Osteoblast (primary cell): ENCODE results near the gene TSPAN11. TPM values are rescaled to one million over a fixed set of nuclear protein-coding genes. Genes with fewer than 3 reads are reported as not detected.

Experiments
- DNase-seq: peaks from one replicate; pipeline ENCODE4 v3.0.0; 2011; ENCODE audit warnings: low spot score, mixed read lengths; ENCODE audit not compliant: insufficient read length; ENCODE audit errors: missing footprints
- H2AFZ ChIP-seq: 2 replicates; pipeline ENCODE4 v1.6.0; 2011; ENCODE audit warnings: mild to moderate bottlenecking, low read length
- H3K27ac ChIP-seq: 2 replicates; pipeline ENCODE4 v1.5.1; 2011; ENCODE audit warnings: mild to moderate bottlenecking, low read depth, low read length, moderate library complexity
- H3K27me3 ChIP-seq: 2 replicates; pipeline ENCODE4 v1.6.0; 2012; ENCODE audit warnings: mild to moderate bottlenecking, control low read depth, inconsistent platforms, low read length, moderate library complexity; ENCODE audit not compliant: insufficient read depth
- H3K36me3 ChIP-seq: 2 replicates; pipeline ENCODE4 v1.5.1; 2011; ENCODE audit warnings: mild to moderate bottlenecking, low read length, control low read depth, moderate library complexity; ENCODE audit not compliant: insufficient read depth
- H3K4me1 ChIP-seq: 2 replicates; pipeline ENCODE4 v1.5.1; 2011; ENCODE audit warnings: mild to moderate bottlenecking, low read length, control low read depth, moderate library complexity; ENCODE audit not compliant: insufficient read depth
- H3K4me2 ChIP-seq: 2 replicates; pipeline ENCODE4 v1.6.0; 2011; ENCODE audit warnings: mild to moderate bottlenecking, low read length; ENCODE audit not compliant: insufficient read depth
- H3K4me3 ChIP-seq: fragments of 200-600 bp; sonication (generic); 3 replicates; pipeline ENCODE4 v1.5.1; 2012; ENCODE audit warnings: mild to moderate bottlenecking, low read length, inconsistent platforms; ENCODE audit not compliant: insufficient read depth
- H3K79me2 ChIP-seq: 2 replicates; pipeline ENCODE4 v1.6.0; 2012; ENCODE audit warnings: mild to moderate bottlenecking, low read length, control low read depth, inconsistent platforms; ENCODE audit not compliant: insufficient read depth
- H3K9me3 ChIP-seq: 2 replicates; pipeline ENCODE4 v1.5.1; 2011; ENCODE audit warnings: low read depth, low read length, control low read depth
- H4K20me1 ChIP-seq: 2 replicates; pipeline ENCODE4 v1.6.0; 2012; ENCODE audit warnings: mild to moderate bottlenecking, low read length, control low read depth; ENCODE audit not compliant: insufficient read depth
- total RNA-seq: library from RNA; depleted of rRNA; stranded (reverse); fragments of >200 nt; gene quantifications from 2 replicates; pipeline ENCODE4 v1.2.3, GENCODE V29; 2012
- TF ChIP-seq, protein P1 (sequence below): IDR thresholded peaks from 2 replicates; pipeline ENCODE4 v1.5.1; 2011; ENCODE audit warnings: mild to moderate bottlenecking, low read depth, low read length, moderate library complexity; ENCODE audit errors: extremely low read depth

TSPAN11 gene
- total RNA-seq, 1 donor, result 5.4 TPM

DNA sequence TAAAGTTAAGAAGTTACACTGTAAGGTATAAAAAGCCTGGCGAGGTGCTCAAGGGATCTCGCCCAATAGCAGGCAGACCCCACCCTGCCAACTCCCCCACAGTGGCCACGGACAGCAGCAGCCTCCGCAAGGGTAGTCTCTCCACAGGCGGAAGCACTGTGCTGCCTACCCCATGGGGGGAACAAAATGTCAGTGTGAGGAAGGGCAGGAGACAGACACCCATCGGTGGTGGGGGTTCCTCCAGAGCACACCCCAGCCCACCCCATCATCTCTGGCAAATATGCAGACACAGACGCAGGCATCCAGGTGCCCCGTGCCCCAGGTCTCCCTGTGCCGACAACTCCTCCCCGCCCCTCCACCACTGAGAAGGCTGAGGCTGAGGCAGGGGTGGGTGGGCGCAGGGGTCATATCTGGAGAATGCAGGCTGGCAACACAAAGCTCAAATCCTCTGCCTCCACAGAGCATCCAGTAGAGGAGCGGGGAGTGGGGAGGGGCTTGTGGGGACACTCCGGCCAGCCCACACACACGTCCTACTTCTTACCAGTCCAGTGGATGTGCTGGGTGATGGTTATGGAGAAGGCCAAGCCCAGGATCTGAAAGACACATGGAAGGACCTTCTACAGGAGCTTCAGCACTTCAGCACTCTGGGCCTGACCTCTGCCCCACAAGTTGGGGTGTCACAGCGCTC, 78.9 kb downstream of the TSPAN11 start:
- Histone ChIP-seq H3K4me1 (peaks cover 14% of the 10 kb centered on the region), H4K20me1 (no peaks in the 10 kb centered on the region), H3K79me2 (no peaks in the 10 kb centered on the region), H3K9me3 (no peaks in the 10 kb centered on the region), H3K27me3 (no peaks in the 10 kb centered on the region), H3K4me3 (no peak overlapping the region), H3K27ac (peak overlapping the region; percentile 41), H3K36me3 (no peaks in the 10 kb centered on the region), H3K4me2 (no peak overlapping the region), H2AFZ (peak overlapping the region; percentile 85)
- DNase-seq, result peak; percentile 38
- TF ChIP-seq, protein P1, sequence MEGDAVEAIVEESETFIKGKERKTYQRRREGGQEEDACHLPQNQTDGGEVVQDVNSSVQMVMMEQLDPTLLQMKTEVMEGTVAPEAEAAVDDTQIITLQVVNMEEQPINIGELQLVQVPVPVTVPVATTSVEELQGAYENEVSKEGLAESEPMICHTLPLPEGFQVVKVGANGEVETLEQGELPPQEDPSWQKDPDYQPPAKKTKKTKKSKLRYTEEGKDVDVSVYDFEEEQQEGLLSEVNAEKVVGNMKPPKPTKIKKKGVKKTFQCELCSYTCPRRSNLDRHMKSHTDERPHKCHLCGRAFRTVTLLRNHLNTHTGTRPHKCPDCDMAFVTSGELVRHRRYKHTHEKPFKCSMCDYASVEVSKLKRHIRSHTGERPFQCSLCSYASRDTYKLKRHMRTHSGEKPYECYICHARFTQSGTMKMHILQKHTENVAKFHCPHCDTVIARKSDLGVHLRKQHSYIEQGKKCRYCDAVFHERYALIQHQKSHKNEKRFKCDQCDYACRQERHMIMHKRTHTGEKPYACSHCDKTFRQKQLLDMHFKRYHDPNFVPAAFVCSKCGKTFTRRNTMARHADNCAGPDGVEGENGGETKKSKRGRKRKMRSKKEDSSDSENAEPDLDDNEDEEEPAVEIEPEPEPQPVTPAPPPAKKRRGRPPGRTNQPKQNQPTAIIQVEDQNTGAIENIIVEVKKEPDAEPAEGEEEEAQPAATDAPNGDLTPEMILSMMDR, result no peak

DNA sequence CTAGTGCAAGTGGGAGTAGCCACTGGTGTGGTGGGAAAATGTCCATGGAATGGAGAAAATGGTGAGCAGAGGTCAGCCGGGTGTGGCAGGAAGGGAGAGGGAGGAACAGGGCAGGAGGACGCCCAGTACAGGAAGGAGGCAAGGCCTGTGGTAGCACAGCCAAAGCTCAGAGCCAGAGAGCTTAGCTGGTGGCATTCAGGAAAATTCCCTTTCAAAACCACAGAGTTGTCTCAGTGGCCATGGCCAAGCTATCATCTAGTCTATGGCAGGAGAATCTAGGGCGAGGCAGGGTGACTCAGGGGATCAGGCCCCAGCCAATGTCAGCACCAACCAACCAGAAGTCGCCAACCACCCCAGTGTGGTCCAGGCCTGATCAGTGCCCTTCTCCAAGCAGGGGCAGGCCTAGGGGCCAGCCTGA, 79.4 kb downstream of the TSPAN11 start:
- Histone ChIP-seq H2AFZ (peak overlapping the region; percentile 85), H3K27me3 (no peaks in the 10 kb centered on the region)

DNA sequence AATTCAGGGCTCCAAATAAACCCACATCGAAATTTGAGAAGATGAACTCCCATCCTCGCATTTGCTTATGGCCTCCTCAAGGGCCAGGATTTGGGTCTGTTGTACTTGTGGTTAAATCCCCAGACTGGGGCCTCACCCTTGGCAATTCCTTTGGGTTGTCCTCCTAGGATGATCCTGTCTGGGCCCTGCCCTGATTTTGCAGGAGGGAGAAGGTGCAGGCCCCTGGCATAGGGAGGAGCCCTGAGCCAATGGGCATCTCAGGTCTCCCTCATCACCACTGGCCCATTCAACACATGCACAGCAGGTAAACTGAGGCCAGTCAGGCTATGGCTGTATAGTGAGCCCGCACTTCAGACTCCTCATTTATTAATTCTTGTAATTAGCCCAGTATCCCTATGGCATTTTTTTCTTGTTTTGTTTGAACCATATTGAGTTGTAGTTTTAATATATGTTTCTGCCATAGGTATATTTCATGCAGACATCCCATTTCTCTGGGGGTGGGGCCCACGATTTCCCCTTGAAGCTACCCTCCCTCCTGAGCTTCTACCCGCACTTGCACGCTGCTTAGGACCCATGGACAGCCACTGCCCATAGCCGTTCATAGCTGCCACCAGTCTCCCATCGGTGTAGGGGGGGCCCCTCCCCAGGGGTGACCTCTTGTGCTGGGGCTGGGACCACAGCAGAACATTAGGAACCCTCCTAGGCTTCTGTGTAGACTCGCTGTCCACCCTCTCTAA, 80.0 kb downstream of the TSPAN11 start:
- Histone ChIP-seq H3K36me3 (no peaks in the 10 kb centered on the region), H3K4me2 (no peak overlapping the region)
- TF ChIP-seq, protein P1, result no peak

More for the DNA sequence above, 79.4 kb downstream of the TSPAN11 start:
- peak; percentile 93 for DNase-seq
- peaks cover 8% of the 10 kb centered on the region for H3K4me1 ChIP-seq
- TF ChIP-seq, protein P1, result no peak
- no peaks in the 10 kb centered on the region for H4K20me1 ChIP-seq
- H3K27ac ChIP-seq, result peak overlapping the region; percentile 41
- no peak overlapping the region for H3K4me3 ChIP-seq
- no peaks in the 10 kb centered on the region for H3K9me3 ChIP-seq
- no peak overlapping the region for H3K4me2 ChIP-seq
- no peaks in the 10 kb centered on the region for H3K36me3 ChIP-seq
- no peaks in the 10 kb centered on the region for H3K79me2 ChIP-seq

DNA sequence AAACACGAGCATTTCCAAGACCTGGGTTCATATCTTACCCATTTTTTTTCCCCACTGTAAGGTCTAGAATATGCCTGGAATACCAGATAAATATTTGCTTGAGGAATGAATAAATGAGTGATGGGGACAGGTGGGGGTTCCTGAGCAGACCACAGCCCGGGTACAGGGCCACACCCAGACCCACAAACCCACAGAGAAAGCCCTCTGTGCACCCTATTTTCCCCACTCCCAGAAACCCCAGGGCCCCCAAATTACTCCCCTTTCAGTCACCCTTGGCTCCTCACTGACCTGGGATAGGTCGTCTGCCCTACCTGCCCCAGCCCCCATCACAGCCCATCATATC, 80.6 kb downstream of the TSPAN11 start:
- peaks cover 8% of the 10 kb centered on the region for H3K4me1 ChIP-seq
- H3K4me2 ChIP-seq, result no peak overlapping the region
- no peak overlapping the region for H3K27ac ChIP-seq
- TF ChIP-seq, protein P1, result no peak
- H3K9me3 ChIP-seq, result no peaks in the 10 kb centered on the region
- no peak for DNase-seq
- H2AFZ ChIP-seq, result no peak overlapping the region
- no peaks in the 10 kb centered on the region for H3K27me3 ChIP-seq
- no peaks in the 10 kb centered on the region for H4K20me1 ChIP-seq
- no peaks in the 10 kb centered on the region for H3K79me2 ChIP-seq
- no peaks in the 10 kb centered on the region for H3K36me3 ChIP-seq
- no peak overlapping the region for H3K4me3 ChIP-seq

More for the DNA sequence above, 80.0 kb downstream of the TSPAN11 start:
- Histone ChIP-seq H4K20me1 (no peaks in the 10 kb centered on the region), H3K9me3 (no peaks in the 10 kb centered on the region), H3K27me3 (no peaks in the 10 kb centered on the region), H3K4me1 (peaks cover 8% of the 10 kb centered on the region), H3K27ac (peak overlapping the region; percentile 41), H2AFZ (peak overlapping the region; percentile 85), H3K4me3 (no peak overlapping the region), H3K79me2 (no peaks in the 10 kb centered on the region)
- peak; percentile 63 for DNase-seq
